ENCODE data around the gene RIMS1.

DNA sequence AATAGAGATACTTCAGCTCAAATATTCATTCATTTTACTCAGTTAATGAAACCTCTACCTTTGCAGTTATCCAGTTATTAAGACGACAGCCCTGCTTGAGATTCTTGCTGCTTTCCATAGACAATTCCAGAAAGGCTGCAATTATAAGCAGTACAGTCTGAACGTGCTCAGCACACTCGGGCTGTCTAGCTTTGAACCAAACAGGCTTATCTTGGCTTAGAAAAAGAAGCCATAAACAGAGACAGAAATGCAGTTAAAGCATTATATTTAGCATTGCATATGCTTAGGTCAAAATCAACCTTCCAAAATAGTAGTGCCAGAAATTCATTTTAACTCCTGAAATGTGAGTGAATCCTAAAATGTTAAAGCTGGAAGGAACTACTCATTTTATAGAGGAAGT lies 531.4 kb downstream of the RIMS1 start:
- no peak for TF ChIP-seq POLR2AphosphoS5 (IDR thresholded peaks at IDR 0.05; ENCODE audit: insufficient read depth in 1 of 2, low read depth in 1 of 2)
- TF ChIP-seq, protein P1, sequence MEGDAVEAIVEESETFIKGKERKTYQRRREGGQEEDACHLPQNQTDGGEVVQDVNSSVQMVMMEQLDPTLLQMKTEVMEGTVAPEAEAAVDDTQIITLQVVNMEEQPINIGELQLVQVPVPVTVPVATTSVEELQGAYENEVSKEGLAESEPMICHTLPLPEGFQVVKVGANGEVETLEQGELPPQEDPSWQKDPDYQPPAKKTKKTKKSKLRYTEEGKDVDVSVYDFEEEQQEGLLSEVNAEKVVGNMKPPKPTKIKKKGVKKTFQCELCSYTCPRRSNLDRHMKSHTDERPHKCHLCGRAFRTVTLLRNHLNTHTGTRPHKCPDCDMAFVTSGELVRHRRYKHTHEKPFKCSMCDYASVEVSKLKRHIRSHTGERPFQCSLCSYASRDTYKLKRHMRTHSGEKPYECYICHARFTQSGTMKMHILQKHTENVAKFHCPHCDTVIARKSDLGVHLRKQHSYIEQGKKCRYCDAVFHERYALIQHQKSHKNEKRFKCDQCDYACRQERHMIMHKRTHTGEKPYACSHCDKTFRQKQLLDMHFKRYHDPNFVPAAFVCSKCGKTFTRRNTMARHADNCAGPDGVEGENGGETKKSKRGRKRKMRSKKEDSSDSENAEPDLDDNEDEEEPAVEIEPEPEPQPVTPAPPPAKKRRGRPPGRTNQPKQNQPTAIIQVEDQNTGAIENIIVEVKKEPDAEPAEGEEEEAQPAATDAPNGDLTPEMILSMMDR (IDR thresholded peaks at IDR 0.05), result no peak
